HEK293 (cell line): Measurements from ENCODE around the gene RNF13.

Experiments
- CTCF ChIP-seq: fragments of 450-650 bp; formaldehyde crosslinking; IDR thresholded peaks from 2 replicates; pipeline ENCODE4 v1.5.1; 2016; ENCODE audit warnings: missing biosample characterization, missing genetic modification characterization
- PBX3 ChIP-seq: sonication (generic); formaldehyde crosslinking; IDR thresholded peaks from 2 replicates; pipeline ENCODE4 v1.8.1; 2022; ENCODE audit warnings: mild to moderate bottlenecking, moderate library complexity, missing genetic modification reagents
- PRDM4 ChIP-seq: fragments of 450-650 bp; formaldehyde crosslinking; IDR thresholded peaks from 2 replicates; pipeline ENCODE4 v1.5.1; 2017; ENCODE audit warnings: missing biosample characterization, missing genetic modification characterization
- ZNF24 ChIP-seq: fragments of 450-650 bp; formaldehyde crosslinking; IDR thresholded peaks from 2 replicates; pipeline ENCODE4 v1.5.1; 2016; ENCODE audit warnings: missing biosample characterization, missing genetic modification characterization
- ZNF670 ChIP-seq: fragments of 450-650 bp; formaldehyde crosslinking; IDR thresholded peaks from 2 replicates; pipeline ENCODE4 v1.5.1; 2016; ENCODE audit warnings: missing biosample characterization, missing genetic modification characterization, low read depth
- ZNF76 ChIP-seq: fragments of 450-650 bp; formaldehyde crosslinking; IDR thresholded peaks from 2 replicates; pipeline ENCODE4; 2016; ENCODE audit warnings: low read depth, missing biosample characterization, missing genetic modification characterization, borderline replicate concordance

- TF ChIP-seq CTCF (tag by site-specific recombination) (no peak), ZNF24 (no peak), PBX3 (CRISPR knock-in tag) (no peak), ZNF76 (tag by site-specific recombination) (no peak), ZNF670 (tag by site-specific recombination) (no peak), PRDM4 (tag by site-specific recombination) (no peak)
Measured at GRCh38 chr3:149977386-149977785, 164.4 kb downstream of the RNF13 start.
